Activated CD4-positive, CD25-positive, alpha-beta regulatory T cell treated with anti-CD3 and anti-CD28 coated beads, Interleukin-2, amount 50 U/mL, for 16 hours (primary cell): ENCODE results near the gene RPTOR.
A peak's percentile ranks its signal among the peaks of the same experiment; 100 is the strongest.
"Not testable (repeated sequence)": the region's sequence is repeated elsewhere in the genome, so short reads cannot be mapped to it uniquely, and the experiment has no call there.

Source experiments
- DNase-seq: peaks from one replicate; pipeline ENCODE4 v3.0.0-alpha.2; 2020; ENCODE audit warnings: low read depth, low spot score

RPTOR gene, protein sequence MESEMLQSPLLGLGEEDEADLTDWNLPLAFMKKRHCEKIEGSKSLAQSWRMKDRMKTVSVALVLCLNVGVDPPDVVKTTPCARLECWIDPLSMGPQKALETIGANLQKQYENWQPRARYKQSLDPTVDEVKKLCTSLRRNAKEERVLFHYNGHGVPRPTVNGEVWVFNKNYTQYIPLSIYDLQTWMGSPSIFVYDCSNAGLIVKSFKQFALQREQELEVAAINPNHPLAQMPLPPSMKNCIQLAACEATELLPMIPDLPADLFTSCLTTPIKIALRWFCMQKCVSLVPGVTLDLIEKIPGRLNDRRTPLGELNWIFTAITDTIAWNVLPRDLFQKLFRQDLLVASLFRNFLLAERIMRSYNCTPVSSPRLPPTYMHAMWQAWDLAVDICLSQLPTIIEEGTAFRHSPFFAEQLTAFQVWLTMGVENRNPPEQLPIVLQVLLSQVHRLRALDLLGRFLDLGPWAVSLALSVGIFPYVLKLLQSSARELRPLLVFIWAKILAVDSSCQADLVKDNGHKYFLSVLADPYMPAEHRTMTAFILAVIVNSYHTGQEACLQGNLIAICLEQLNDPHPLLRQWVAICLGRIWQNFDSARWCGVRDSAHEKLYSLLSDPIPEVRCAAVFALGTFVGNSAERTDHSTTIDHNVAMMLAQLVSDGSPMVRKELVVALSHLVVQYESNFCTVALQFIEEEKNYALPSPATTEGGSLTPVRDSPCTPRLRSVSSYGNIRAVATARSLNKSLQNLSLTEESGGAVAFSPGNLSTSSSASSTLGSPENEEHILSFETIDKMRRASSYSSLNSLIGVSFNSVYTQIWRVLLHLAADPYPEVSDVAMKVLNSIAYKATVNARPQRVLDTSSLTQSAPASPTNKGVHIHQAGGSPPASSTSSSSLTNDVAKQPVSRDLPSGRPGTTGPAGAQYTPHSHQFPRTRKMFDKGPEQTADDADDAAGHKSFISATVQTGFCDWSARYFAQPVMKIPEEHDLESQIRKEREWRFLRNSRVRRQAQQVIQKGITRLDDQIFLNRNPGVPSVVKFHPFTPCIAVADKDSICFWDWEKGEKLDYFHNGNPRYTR (N-terminal part only)

GRCh38 chr17:80544655-80545498 lies at the start of gene RPTOR:
Gene RPTOR (plus strand): TSS chr17:80544838. CDS start chr17:80545630, 792 bp downstream.
- peak; percentile 81 for DNase-seq

DNA sequence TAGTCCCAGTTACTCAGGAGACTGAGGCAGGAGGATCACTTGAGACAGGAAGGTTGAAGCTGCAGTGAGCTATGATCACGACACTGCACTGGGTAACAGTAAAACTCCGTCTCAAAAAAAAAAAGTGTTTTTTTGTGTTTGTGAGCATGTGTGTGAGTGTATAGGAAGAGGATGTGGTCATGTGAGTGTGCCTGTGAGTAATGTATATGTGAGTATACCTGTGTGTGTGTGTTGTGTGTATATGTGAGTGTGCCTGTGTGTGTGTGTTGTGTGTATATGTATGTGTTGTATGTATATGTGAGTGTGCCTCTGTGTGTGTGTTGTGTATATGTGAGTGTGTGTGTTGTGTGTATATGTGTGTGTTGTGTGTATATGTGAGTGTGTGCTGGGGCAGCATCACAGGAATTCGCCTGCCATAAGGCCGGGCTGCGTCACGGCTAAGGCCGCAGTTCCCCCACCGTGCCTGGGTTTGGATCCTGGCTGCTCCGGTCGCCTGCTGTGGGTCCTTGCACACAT lies 46.9 kb upstream of the RPTOR start:
- DNase-seq: no peak

DNA sequence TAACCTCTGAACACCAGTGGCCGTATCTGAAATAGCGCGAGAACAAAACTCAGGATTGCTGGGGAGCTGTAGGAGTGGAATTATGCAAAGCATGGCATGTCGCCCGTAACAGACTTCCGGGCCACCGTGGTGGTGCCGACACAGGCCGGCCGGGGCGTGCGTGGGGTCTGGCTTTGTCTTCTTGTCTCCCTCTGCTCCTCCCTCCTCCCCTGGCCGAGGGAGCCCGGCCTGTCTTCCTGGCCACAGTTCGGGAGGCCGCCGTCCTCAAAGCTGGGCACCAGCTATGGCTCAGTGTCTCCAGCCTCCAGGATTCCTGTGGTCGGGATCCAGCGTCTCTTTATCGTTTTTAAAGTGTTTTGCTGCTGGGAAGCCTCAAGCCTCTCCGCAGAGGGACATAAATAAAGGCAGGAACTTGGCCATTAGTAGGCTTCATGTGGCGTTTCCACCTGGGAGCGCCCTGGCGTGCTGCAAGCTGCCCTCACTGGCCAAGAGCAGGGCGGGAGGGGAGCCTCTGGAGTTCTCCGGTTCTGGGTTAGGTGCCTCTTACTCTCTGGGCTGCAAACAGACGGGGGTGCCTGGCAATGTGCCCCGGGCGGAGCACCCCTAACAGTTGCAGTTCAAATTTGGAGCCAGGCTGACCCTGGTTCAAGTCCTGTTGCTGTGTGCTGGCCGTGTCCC lies 46.3 kb upstream of the RPTOR start:
- no peak for DNase-seq

GRCh38 chr17:80498920-80499410 lies 45.7 kb upstream of the RPTOR start:
- DNase-seq: no peak

DNA sequence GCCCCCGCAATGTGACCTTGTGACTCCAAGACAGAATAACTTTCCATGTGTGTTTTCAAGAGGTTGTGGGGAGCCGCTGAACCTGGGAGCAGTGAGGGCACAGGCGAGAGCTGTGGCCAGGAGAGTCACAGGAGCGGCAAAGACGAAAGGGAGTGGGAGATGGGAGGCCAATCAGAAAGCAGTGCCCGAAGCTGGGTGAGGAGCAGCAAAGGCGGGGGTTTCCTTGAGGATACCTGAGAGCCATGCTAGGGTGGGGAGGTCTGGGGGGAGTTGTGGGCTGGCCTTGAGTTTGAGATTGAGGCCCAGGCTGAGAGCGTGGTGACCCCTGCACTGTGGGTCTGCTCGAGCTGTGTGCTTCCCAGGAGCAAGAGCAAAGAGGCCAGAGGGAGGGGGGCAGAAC lies 45.1 kb upstream of the RPTOR start:
- DNase-seq: no peak

- DNase-seq: no peak
Measured at GRCh38 chr17:80499961-80500665, 44.5 kb upstream of the RPTOR start.

DNA sequence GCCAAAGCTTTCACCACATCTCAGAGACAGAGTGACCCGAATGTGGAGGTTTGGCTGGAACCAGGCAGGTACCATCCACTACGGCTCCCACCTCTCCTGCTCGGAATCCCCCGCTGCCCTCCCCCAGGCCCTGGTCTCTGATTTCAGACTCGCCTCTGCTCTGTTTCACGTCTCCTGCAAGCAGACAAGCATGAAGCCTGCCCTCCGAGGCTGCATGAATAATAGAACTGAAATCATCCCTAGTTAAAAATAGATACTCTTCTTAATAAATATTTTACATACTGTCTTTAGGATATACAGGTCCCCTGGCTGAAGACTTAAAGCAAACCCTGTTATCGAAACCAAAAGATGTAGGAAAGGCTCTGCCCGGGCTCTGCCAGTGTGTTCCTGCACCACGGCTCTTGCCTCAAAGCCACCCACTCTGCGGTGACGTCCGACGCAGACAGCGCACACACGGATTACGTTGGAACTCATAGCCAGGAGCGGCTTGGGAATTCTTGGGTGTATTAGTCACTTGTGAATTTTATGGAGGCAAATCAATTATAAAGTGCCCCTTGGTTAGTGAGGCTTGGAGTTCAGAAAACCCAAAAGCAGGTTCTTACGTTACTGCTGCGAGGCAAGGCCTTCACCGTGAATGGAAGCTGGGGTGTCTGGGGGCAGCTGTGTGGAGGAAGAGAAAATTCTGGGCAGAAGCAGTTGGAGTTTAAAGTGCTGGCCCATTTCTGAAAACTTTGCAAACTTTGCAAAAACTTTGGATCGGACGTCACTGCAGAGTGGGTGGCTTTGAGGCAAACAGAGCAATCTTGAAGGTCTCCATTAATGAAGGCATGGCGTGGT lies 42.7 kb upstream of the RPTOR start:
- DNase-seq: no peak

DNA sequence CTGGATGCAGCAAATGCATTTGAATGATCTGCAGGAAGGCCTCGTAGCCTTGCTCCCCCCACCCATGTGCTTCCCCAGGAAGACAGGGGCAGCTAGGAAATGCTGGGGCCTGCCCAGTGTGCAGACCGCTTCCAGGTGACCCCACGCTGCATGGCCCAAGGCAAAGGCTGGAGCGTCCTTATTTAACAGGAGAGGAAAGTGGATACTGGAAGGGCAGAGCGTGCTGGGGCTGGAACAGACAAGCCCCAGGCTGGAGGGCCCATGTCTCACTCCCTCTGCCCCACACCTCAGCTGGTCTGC lies 42.1 kb upstream of the RPTOR start:
- DNase-seq: no peak

GRCh38 chr17:80503031-80503430 lies 41.6 kb upstream of the RPTOR start:
- no peak for DNase-seq

DNA sequence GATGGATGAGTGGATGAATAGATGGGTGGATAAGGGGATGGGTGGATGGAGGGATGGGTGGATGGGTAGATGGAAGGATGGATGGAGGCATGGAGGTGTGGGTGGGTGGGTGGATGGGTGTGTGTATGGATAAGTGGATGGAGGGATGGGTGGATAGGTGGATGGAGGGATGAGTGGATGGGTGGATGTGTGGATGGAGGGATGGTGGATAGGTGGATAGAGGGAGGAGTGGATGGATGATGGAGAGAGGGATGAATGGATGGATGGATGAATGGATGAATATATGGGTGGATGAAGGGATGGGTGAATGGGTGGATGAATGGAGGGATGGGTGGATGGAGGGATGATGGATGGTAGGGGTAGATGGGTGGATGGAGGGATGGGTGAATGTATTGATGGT lies 40.7 kb upstream of the RPTOR start:
- no peak for DNase-seq

GRCh38 chr17:80504686-80505413 lies 39.8 kb upstream of the RPTOR start:
- DNase-seq: no peak

- not testable (repeated sequence) for DNase-seq
Measured at GRCh38 chr17:80507177-80507576, 37.5 kb upstream of the RPTOR start.

- DNase-seq: no peak
Measured at GRCh38 chr17:80507965-80508364, 36.7 kb upstream of the RPTOR start.

GRCh38 chr17:80509311-80509710 lies 35.3 kb upstream of the RPTOR start:
- no peak for DNase-seq

- no peak for DNase-seq
Measured at GRCh38 chr17:80510132-80510531, 34.5 kb upstream of the RPTOR start.

DNA sequence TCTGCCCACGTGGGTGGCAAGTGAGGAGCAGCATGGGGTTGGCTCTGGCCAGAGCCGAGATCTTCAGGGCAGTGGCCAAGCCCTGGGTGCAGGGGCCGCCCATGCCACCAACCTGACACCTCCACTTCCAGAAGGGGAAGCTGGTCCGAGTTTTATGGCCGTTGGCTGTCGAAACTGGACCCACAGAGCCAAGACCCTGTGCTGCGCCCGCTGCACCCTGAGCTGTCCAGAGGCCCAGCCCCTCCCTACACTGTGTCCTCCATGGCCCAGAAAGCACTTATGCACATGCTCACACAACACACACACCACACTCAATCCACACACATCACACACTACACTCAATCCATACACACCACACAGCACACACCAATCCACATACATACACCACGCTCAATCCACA lies 33.9 kb upstream of the RPTOR start:
- no peak for DNase-seq

DNA sequence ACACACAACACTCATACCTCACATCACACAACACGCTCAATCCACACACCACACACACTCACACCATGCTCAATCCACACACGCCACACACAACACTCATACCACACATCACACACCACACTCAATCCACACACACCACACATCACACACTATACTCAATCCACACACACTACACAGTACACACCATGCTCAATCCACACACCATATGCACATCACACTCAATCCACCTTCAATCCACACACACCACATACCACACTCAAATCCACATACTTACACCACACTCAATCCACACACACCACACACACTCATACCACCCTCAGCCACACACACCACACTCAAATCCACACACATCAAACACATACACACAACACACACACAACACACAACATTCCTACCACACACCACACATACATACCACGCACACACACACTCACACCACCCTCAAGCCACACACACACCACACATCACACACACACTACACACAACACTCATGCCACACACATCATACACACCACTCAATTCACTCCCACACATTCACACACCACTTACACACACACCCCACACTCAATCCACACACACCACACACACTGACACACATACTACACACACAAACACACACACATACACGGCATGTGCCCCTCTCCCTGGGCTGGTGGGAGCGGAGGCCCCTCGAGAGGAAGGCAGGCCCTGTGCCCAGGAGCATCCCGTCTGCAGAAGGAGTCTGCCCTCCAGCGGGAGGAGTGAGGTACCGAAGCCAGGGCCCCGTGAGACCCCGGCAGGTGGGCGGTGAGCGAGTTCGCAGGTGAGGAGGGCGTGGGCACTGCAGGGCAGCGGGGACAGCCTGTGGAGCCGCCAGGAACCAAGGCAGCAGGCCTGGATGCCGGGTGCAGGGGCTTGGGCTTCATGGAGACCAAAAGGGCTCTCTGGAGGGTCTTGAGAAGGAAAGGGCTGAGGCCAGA lies 33.1 kb upstream of the RPTOR start:
- no peak for DNase-seq
